K562 (cell line): ENCODE data around the gene ZNF451. TPM values are rescaled to one million over a fixed set of nuclear protein-coding genes. Genes with fewer than 3 reads are reported as not detected.
A peak's percentile ranks its signal among the peaks of the same experiment; 100 is the strongest.

Source experiments
- ASH1L ChIP-seq: fragments of 450-650 bp; IDR thresholded peaks from 2 replicates; pipeline ENCODE4 v1.6.1; 2018; ENCODE audit warnings: borderline replicate concordance, mild to moderate bottlenecking, low read depth; ENCODE audit not compliant: partially characterized antibody
- EHMT2 ChIP-seq: fragments of 450-650 bp; IDR thresholded peaks from 2 replicates; pipeline ENCODE4 v1.6.1; 2018; ENCODE audit warnings: antibody characterized with exemption
- FOXJ3 ChIP-seq: sonication (generic); formaldehyde crosslinking; IDR thresholded peaks from 2 replicates; pipeline ENCODE4 v1.4.0; 2020; ENCODE audit warnings: mild to moderate bottlenecking, missing genetic modification reagents
- GTF2F1 ChIP-seq: IDR thresholded peaks from 2 replicates; pipeline ENCODE4 v1.6.1; 2011; ENCODE audit warnings: low read depth, low read length, improper control_type of control experiment
- HNRNPLL ChIP-seq: fragments of 200-400 bp; formaldehyde crosslinking; IDR thresholded peaks from 2 replicates; pipeline ENCODE4 v1.6.1; 2017; ENCODE audit warnings: low read length, low read depth, mild to moderate bottlenecking; ENCODE audit not compliant: poor library complexity, severe bottlenecking
- HSF4 ChIP-seq: fragments of 250-450 bp; sonication (Bioruptor Pico); IDR thresholded peaks from 2 replicates; pipeline ENCODE4 v2.1.2; 2022; ENCODE audit warnings: mild to moderate bottlenecking, moderate library complexity, borderline replicate concordance
- KDM5B ChIP-seq: fragments of 200-600 bp; sonication (generic); IDR thresholded peaks from 2 replicates; pipeline ENCODE4 v1.6.1; 2012; ENCODE audit warnings: low read depth, mild to moderate bottlenecking, moderate library complexity, low read length, control low read depth, inconsistent platforms; ENCODE audit not compliant: insufficient replicate concordance
- NCOA1 ChIP-seq: fragments of 450-650 bp; IDR thresholded peaks from 2 replicates; pipeline ENCODE4 v1.6.1; 2016; ENCODE audit warnings: low read depth
- POLR2G ChIP-seq: fragments of 200-400 bp; formaldehyde crosslinking; IDR thresholded peaks from 2 replicates; pipeline ENCODE4 v1.6.1; 2017; ENCODE audit warnings: low read depth, mild to moderate bottlenecking, antibody characterized with exemption, low read length, moderate library complexity
- SOX6 ChIP-seq: fragments of 450-650 bp; IDR thresholded peaks from 2 replicates; pipeline ENCODE4 v1.6.1; 2014; ENCODE audit warnings: mild to moderate bottlenecking
- SREBF1 ChIP-seq: fragments of 150-350 bp; IDR thresholded peaks from 2 replicates; pipeline ENCODE4 v1.6.1; 2014; ENCODE audit warnings: antibody characterized with exemption, low read depth, low read length, borderline replicate concordance
- TEAD1 ChIP-seq, 2 experiments: fragments of 450-650 bp in 1 of 2; sonication (generic) in 1 of 2; formaldehyde crosslinking; IDR thresholded peaks; 2 replicates each; pipeline versions ENCODE4 v1.4.0 to v1.8.0; 2020 to 2022; ENCODE audit warnings: mild to moderate bottlenecking in 2 of 2, missing genetic modification reagents in 1 of 2
- TEAD4 ChIP-seq, 2 experiments: sonication (generic) in 1 of 2; formaldehyde crosslinking in 1 of 2; IDR thresholded peaks; 2 replicates each; pipeline versions ENCODE4 v1.6.1 to v1.8.0; 2012 to 2022; ENCODE audit warnings: borderline replicate concordance in 1 of 2, inconsistent platforms in 1 of 2, low read length in 1 of 2, mild to moderate bottlenecking in 1 of 2, missing genetic modification reagents in 1 of 2
- THRAP3 ChIP-seq: fragments of 450-650 bp; IDR thresholded peaks from 2 replicates; pipeline ENCODE4 v1.6.1; 2016; ENCODE audit warnings: mild to moderate bottlenecking, inconsistent platforms, borderline replicate concordance
- XRCC5 ChIP-seq: fragments of 200-400 bp; formaldehyde crosslinking; IDR thresholded peaks from 2 replicates; pipeline ENCODE4 v1.6.1; 2017; ENCODE audit warnings: low read depth, mild to moderate bottlenecking, low read length
- polyA plus RNA-seq, 8 experiments: library from polyadenylated mRNA; depleted of rRNA in 4 of 8; stranded (reverse) in 5 of 8; unstranded in 3 of 8; fragments of >200 nt; fragmentation: Nextera tagmentation in 2 of 8; fragmentation: Illumina TruSeq in 1 of 8; extraction: Ambion mirVana in 2 of 8; extraction: Trizol in 1 of 8; gene quantifications; 2 replicates each; pipeline versions ENCODE4 v1.2.1 to v1.2.3, GENCODE V29; 2011 to 2014; ENCODE audit warnings: inconsistent platforms in 1 of 8, missing spikeins in 1 of 8
- total RNA-seq, 7 experiments: library from RNA; depleted of rRNA in 6 of 7; stranded (reverse); fragments of >200 nt in 6 of 7; fragmentation: Illumina TruSeq in 2 of 7; extraction: Trizol in 2 of 7; gene quantifications; 2 replicates each; pipeline versions ENCODE4 v1.2.1 to v1.2.3, GENCODE V29; 2011 to 2021; ENCODE audit warnings: low replicate concordance in 1 of 7
- TF ChIP-seq, protein P1 (sequence below): fragments of 450-650 bp; IDR thresholded peaks from 2 replicates; pipeline ENCODE4 v1.6.1; 2016; ENCODE audit warnings: low read depth, mild to moderate bottlenecking, moderate library complexity
- TF ChIP-seq, protein P2 (sequence below): fragments of 250-450 bp; sonication (Bioruptor Pico); IDR thresholded peaks from 2 replicates; pipeline ENCODE4 v1.8.0; 2021; ENCODE audit warnings: moderate library complexity, mild to moderate bottlenecking, inconsistent platforms
- TF ChIP-seq, protein P3 (sequence below): fragments of 450-650 bp; IDR thresholded peaks from 2 replicates; pipeline ENCODE4 v1.6.1; 2016; ENCODE audit warnings: missing biosample characterization, missing genetic modification characterization
- TF ChIP-seq, protein P4 (sequence below): fragments of 450-650 bp; formaldehyde crosslinking; IDR thresholded peaks from 2 replicates; pipeline ENCODE4 v1.4.0; 2020; ENCODE audit warnings: mild to moderate bottlenecking, moderate library complexity
- TF ChIP-seq, protein P5 (sequence below): sonication (generic); formaldehyde crosslinking; IDR thresholded peaks from 2 replicates; pipeline ENCODE4 v1.8.1; 2023; ENCODE audit warnings: mild to moderate bottlenecking, missing genetic modification reagents

The ZNF451 gene
- total and polyA plus RNA-seq, 9 of the 15 experiments (the other 6 are each of a cell fraction or from before 2014, with no cell fraction given), result 16.1 to 74.3 (median 38.3) TPM

DNA sequence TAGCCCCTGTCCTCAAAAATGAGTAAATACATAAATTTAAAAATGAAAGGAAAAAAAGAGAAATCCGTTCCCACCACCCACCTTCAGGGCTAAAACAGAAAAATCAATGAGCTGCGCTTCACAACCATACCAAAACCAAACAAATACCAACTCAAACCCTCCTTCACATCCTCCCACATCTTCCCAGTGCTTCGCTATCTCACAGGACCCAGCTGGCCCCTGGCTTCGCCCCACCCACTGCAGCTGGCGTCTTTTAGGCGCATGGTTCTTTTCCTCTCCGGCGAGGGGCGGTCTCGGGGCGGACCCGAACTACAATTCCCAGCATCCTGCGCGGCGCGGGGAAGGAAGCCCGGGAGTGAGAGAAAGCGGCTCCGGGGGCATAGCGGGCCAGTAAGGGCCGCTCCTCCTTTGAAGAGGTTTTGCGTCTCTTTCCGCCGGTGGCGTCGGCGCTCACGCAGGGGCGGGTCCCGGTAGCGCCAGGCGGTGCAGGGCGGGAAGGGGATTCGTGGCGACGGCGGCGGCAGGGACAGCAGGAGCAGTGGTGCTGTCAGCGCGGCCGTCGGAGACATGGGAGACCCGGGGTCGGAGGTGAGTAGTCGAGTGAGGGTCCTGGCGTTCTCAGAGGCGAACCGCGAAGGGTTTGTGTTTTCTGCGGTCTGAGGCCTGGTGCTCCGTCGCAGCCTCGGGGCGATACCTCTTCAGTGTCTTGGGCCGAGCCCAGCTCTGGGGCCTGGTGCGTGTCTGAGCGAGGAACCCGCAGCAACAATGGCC, at the start of gene ZNF451 (continued):
- TF ChIP-seq, protein P1, sequence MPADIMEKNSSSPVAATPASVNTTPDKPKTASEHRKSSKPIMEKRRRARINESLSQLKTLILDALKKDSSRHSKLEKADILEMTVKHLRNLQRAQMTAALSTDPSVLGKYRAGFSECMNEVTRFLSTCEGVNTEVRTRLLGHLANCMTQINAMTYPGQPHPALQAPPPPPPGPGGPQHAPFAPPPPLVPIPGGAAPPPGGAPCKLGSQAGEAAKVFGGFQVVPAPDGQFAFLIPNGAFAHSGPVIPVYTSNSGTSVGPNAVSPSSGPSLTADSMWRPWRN, result peak; percentile 65; the same call in 1 of the 2 replicates
- peak; percentile 97 for TF ChIP-seq HNRNPLL
- peak; percentile 76; the same call in 1 of the 2 replicates for TF ChIP-seq GTF2F1
- TF ChIP-seq, protein P2, sequence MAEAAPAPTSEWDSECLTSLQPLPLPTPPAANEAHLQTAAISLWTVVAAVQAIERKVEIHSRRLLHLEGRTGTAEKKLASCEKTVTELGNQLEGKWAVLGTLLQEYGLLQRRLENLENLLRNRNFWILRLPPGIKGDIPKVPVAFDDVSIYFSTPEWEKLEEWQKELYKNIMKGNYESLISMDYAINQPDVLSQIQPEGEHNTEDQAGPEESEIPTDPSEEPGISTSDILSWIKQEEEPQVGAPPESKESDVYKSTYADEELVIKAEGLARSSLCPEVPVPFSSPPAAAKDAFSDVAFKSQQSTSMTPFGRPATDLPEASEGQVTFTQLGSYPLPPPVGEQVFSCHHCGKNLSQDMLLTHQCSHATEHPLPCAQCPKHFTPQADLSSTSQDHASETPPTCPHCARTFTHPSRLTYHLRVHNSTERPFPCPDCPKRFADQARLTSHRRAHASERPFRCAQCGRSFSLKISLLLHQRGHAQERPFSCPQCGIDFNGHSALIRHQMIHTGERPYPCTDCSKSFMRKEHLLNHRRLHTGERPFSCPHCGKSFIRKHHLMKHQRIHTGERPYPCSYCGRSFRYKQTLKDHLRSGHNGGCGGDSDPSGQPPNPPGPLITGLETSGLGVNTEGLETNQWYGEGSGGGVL (CRISPR knock-in tag), result no peak
- TF ChIP-seq, protein P3, sequence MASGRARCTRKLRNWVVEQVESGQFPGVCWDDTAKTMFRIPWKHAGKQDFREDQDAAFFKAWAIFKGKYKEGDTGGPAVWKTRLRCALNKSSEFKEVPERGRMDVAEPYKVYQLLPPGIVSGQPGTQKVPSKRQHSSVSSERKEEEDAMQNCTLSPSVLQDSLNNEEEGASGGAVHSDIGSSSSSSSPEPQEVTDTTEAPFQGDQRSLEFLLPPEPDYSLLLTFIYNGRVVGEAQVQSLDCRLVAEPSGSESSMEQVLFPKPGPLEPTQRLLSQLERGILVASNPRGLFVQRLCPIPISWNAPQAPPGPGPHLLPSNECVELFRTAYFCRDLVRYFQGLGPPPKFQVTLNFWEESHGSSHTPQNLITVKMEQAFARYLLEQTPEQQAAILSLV, result no peak
- no peak for TF ChIP-seq FOXJ3 (CRISPR knock-in tag)
- peak; percentile 49; the same call in 1 of the 2 replicates for TF ChIP-seq EHMT2
- TF ChIP-seq, protein P4, sequence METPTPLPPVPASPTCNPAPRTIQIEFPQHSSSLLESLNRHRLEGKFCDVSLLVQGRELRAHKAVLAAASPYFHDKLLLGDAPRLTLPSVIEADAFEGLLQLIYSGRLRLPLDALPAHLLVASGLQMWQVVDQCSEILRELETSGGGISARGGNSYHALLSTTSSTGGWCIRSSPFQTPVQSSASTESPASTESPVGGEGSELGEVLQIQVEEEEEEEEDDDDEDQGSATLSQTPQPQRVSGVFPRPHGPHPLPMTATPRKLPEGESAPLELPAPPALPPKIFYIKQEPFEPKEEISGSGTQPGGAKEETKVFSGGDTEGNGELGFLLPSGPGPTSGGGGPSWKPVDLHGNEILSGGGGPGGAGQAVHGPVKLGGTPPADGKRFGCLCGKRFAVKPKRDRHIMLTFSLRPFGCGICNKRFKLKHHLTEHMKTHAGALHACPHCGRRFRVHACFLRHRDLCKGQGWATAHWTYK (CRISPR knock-in tag), result 0 out of 2 replicates have a peak, but pooled peaks have one; percentile 54
- 0 out of 2 replicates have a peak, but pooled peaks have one; percentile 62 for TF ChIP-seq NCOA1
- TF ChIP-seq SREBF1, result no peak
- peak; percentile 68; the same call in 1 of the 2 replicates for TF ChIP-seq XRCC5
- peak; percentile 94 for TF ChIP-seq POLR2G
- TF ChIP-seq ASH1L, result no peak
- TF ChIP-seq KDM5B, result peak; percentile 63
- peak; percentile 87 for TF ChIP-seq SOX6
- peak; percentile 95 for TF ChIP-seq TEAD4 (IDR thresholded peaks at IDR 0.05; ENCODE audit: low read length)
- TF ChIP-seq TEAD4 (CRISPR knock-in tag; IDR thresholded peaks at IDR 0.05; ENCODE audit: borderline replicate concordance), result no peak
- no peak for TF ChIP-seq THRAP3
- no peak for TF ChIP-seq HSF4 (CRISPR knock-in tag)
- peak in 1 of 2 experiments; percentile 44; a peak in 1 of 4 replicates for TF ChIP-seq TEAD1 (CRISPR knock-in tag; IDR thresholded peaks at IDR 0.05)
- TF ChIP-seq, protein P5, sequence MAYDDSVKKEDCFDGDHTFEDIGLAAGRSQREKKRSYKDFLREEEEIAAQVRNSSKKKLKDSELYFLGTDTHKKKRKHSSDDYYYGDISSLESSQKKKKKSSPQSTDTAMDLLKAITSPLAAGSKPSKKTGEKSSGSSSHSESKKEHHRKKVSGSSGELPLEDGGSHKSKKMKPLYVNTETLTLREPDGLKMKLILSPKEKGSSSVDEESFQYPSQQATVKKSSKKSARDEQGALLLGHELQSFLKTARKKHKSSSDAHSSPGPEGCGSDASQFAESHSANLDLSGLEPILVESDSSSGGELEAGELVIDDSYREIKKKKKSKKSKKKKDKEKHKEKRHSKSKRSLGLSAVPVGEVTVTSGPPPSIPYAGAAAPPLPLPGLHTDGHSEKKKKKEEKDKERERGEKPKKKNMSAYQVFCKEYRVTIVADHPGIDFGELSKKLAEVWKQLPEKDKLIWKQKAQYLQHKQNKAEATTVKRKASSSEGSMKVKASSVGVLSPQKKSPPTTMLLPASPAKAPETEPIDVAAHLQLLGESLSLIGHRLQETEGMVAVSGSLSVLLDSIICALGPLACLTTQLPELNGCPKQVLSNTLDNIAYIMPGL, result no peak
